HepG2 (cell line): Measurements from ENCODE around the gene TMEM271.

Source experiments
- ATF1 ChIP-seq: IDR thresholded peaks from 2 replicates; pipeline ENCODE4 v1.6.1; 2016; ENCODE audit warnings: mild to moderate bottlenecking, control low read depth
- CREM ChIP-seq, 2 experiments: sonication (generic) in 1 of 2; formaldehyde crosslinking in 1 of 2; IDR thresholded peaks; 2 replicates each; pipeline versions ENCODE4 v1.4.0 to v1.6.1; 2016 to 2020; ENCODE audit warnings: antibody characterized with exemption in 1 of 2, mild to moderate bottlenecking in 1 of 2, missing genetic modification reagents in 1 of 2
- EED ChIP-seq: sonication (generic); formaldehyde crosslinking; IDR thresholded peaks from 2 replicates; pipeline ENCODE4 v1.5.0; 2020; ENCODE audit warnings: mild to moderate bottlenecking, missing genetic modification reagents
- EZH2 ChIP-seq: conservative IDR thresholded peaks from 2 replicates; pipeline ENCODE4 v1.6.1; 2012; ENCODE audit warnings: mild to moderate bottlenecking, low read depth, low read length, moderate library complexity
- MED8 ChIP-seq: sonication (generic); formaldehyde crosslinking; IDR thresholded peaks from 2 replicates; pipeline ENCODE4 v1.8.1; 2023; ENCODE audit warnings: mild to moderate bottlenecking, missing genetic modification reagents; ENCODE audit not compliant: insufficient replicate concordance
- NR2F2 ChIP-seq: IDR thresholded peaks from 2 replicates; pipeline ENCODE4 v1.6.1; 2012; ENCODE audit warnings: low read depth, inconsistent platforms, borderline replicate concordance
- NR3C1 ChIP-seq: sonication (generic); formaldehyde crosslinking; IDR thresholded peaks from 2 replicates; pipeline ENCODE4 v1.4.0; 2020; ENCODE audit warnings: missing genetic modification reagents
- TF ChIP-seq, protein P1 (sequence below): sonication (generic); formaldehyde crosslinking; IDR thresholded peaks from 2 replicates; pipeline ENCODE4 v1.5.0; 2020; ENCODE audit warnings: mild to moderate bottlenecking, missing genetic modification reagents, moderate library complexity
- TF ChIP-seq, protein P2 (sequence below): sonication (generic); formaldehyde crosslinking; IDR thresholded peaks from 2 replicates; pipeline ENCODE4 v1.4.0; 2020; ENCODE audit warnings: missing genetic modification reagents

DNA sequence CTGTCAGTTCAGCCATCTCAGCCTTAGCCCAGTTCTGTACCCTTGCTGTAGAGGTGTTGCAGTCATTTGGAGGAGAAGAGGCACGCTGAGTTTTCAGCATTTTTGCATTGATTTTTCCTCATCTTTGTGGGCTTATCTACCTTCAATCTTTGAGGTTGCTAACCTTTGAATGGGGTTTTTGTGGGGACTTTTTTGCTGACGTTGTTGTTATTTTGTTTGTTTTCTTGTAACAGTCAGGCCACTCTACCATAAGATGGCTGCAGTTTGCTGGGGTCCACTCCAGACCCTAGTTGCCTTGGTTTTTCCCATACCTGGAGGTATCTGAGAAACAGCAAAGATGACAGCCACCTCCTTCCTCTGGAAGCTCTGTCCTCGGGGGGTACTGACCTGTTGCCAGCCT is 22.8 kb upstream of the TMEM271 start:
- TF ChIP-seq MED8 (no peak), EED (CRISPR knock-in tag) (no peak), CREM (IDR thresholded peaks at IDR 0.05) (no peak), CREM (CRISPR knock-in tag; IDR thresholded peaks at IDR 0.05) (no peak), ATF1 (CRISPR knock-in tag) (no peak), NR3C1 (no peak), EZH2 (no peak), NR2F2 (no peak)
- TF ChIP-seq, protein P1, sequence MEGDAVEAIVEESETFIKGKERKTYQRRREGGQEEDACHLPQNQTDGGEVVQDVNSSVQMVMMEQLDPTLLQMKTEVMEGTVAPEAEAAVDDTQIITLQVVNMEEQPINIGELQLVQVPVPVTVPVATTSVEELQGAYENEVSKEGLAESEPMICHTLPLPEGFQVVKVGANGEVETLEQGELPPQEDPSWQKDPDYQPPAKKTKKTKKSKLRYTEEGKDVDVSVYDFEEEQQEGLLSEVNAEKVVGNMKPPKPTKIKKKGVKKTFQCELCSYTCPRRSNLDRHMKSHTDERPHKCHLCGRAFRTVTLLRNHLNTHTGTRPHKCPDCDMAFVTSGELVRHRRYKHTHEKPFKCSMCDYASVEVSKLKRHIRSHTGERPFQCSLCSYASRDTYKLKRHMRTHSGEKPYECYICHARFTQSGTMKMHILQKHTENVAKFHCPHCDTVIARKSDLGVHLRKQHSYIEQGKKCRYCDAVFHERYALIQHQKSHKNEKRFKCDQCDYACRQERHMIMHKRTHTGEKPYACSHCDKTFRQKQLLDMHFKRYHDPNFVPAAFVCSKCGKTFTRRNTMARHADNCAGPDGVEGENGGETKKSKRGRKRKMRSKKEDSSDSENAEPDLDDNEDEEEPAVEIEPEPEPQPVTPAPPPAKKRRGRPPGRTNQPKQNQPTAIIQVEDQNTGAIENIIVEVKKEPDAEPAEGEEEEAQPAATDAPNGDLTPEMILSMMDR (CRISPR knock-in tag): no peak
- TF ChIP-seq, protein P2, sequence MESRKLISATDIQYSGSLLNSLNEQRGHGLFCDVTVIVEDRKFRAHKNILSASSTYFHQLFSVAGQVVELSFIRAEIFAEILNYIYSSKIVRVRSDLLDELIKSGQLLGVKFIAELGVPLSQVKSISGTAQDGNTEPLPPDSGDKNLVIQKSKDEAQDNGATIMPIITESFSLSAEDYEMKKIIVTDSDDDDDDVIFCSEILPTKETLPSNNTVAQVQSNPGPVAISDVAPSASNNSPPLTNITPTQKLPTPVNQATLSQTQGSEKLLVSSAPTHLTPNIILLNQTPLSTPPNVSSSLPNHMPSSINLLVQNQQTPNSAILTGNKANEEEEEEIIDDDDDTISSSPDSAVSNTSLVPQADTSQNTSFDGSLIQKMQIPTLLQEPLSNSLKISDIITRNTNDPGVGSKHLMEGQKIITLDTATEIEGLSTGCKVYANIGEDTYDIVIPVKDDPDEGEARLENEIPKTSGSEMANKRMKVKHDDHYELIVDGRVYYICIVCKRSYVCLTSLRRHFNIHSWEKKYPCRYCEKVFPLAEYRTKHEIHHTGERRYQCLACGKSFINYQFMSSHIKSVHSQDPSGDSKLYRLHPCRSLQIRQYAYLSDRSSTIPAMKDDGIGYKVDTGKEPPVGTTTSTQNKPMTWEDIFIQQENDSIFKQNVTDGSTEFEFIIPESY (CRISPR knock-in tag): no peak
